ENCODE data around the gene ADA.
A peak's percentile ranks its signal among the peaks of the same experiment; 100 is the strongest.
"Not testable (repeated sequence)": the region's sequence is repeated elsewhere in the genome, so short reads cannot be mapped to it uniquely, and the experiment has no call there.

ADA gene

GRCh38 chr20:44688053-44688625 is 36.6 kb upstream of the ADA start:
- no peak for FAIRE-seq

GRCh38 chr20:44686934-44687333 is 35.4 kb upstream of the ADA start:
- no peak for TF ChIP-seq POLR2A (IDR thresholded peaks at IDR 0.05; ENCODE audit: low read depth, low read length)
- DNase-seq (ENCODE audit: insufficient read length, low spot score) (no peak), FAIRE-seq (no peak)

More at GRCh38 chr20:44688053-44688625, 36.6 kb upstream of the ADA start:
- TF ChIP-seq POLR2A (IDR thresholded peaks at IDR 0.05; ENCODE audit: low read depth, low read length), result no peak
- DNase-seq (ENCODE audit: insufficient read length, low spot score), result no peak

GRCh38 chr20:44684047-44684967 is 32.8 kb upstream of the ADA start:
- DNase-seq (ENCODE audit: insufficient read length, low spot score), result no peak
- TF ChIP-seq POLR2A (IDR thresholded peaks at IDR 0.05; ENCODE audit: low read depth, low read length), result no peak
- no peak for FAIRE-seq

GRCh38 chr20:44683263-44684046 is 32.0 kb upstream of the ADA start:
- DNase-seq (ENCODE audit: insufficient read length, low spot score), result peak; percentile 55
- FAIRE-seq, result no peak
- no peak for TF ChIP-seq POLR2A (IDR thresholded peaks at IDR 0.05; ENCODE audit: low read depth, low read length)

- no peak for FAIRE-seq
Measured at GRCh38 chr20:44681796-44682566, 30.5 kb upstream of the ADA start.

GRCh38 chr20:44678990-44679611 is 27.6 kb upstream of the ADA start:
- FAIRE-seq, result no peak
- TF ChIP-seq POLR2A (IDR thresholded peaks at IDR 0.05; ENCODE audit: low read depth, low read length), result no peak
- DNase-seq (ENCODE audit: insufficient read length, low spot score), result no peak

More at GRCh38 chr20:44681796-44682566, 30.5 kb upstream of the ADA start:
- no peak for TF ChIP-seq POLR2A (IDR thresholded peaks at IDR 0.05; ENCODE audit: low read depth, low read length)
- DNase-seq (ENCODE audit: insufficient read length, low spot score), result no peak

GRCh38 chr20:44678242-44678641 is 26.7 kb upstream of the ADA start:
- no peak for FAIRE-seq
- TF ChIP-seq POLR2A (IDR thresholded peaks at IDR 0.05; ENCODE audit: low read depth, low read length), result no peak
- no peak for DNase-seq (ENCODE audit: insufficient read length, low spot score)

GRCh38 chr20:44672318-44672902 is 20.9 kb upstream of the ADA start:
- not testable (repeated sequence) for FAIRE-seq; DNase-seq (ENCODE audit: insufficient read length, low spot score)

- DNase-seq (ENCODE audit: insufficient read length, low spot score); FAIRE-seq: not testable (repeated sequence)
Measured at GRCh38 chr20:44671541-44671940, 20.0 kb upstream of the ADA start.

- FAIRE-seq; DNase-seq (ENCODE audit: insufficient read length, low spot score): not testable (repeated sequence)
Measured at GRCh38 chr20:44670851-44671250, 19.4 kb upstream of the ADA start.

- DNase-seq (ENCODE audit: insufficient read length, low spot score), result no peak
- TF ChIP-seq POLR2A (IDR thresholded peaks at IDR 0.05; ENCODE audit: low read depth, low read length), result no peak
- no peak for FAIRE-seq
Measured at GRCh38 chr20:44666066-44666465, 14.6 kb upstream of the ADA start.

- no peak for FAIRE-seq
- DNase-seq (ENCODE audit: insufficient read length, low spot score), result no peak
- TF ChIP-seq POLR2A (IDR thresholded peaks at IDR 0.05; ENCODE audit: low read depth, low read length), result no peak
Measured at GRCh38 chr20:44664131-44664530, 12.6 kb upstream of the ADA start.

- TF ChIP-seq POLR2A (IDR thresholded peaks at IDR 0.05; ENCODE audit: low read depth, low read length), result no peak
- no peak for FAIRE-seq
Measured at GRCh38 chr20:44662261-44662660, 10.8 kb upstream of the ADA start.

More at GRCh38 chr20:44662261-44662660, 10.8 kb upstream of the ADA start:
- DNase-seq (ENCODE audit: insufficient read length, low spot score), result no peak

Data from H54 (cell line).